Liver (tissue), 9 donors: ENCODE results near the gene RHOH. TPM values are rescaled to one million over a fixed set of nuclear protein-coding genes. Genes with fewer than 3 reads are reported as not detected.

Source experiments
- DNase-seq: peaks from one replicate; pipeline ENCODE4 v3.0.0-alpha.2; 2017; ENCODE audit warnings: low spot score
- H3K27ac ChIP-seq, 2 donors: one replicate each; pipeline ENCODE4 v1.7.0; 2013; ENCODE audit warnings: inconsistent platforms in 2 of 2, low read length in 2 of 2, control low read depth in 1 of 2, low read depth in 1 of 2, mild to moderate bottlenecking in 1 of 2
- H3K27me3 ChIP-seq, 4 donors: one replicate each; pipeline versions ENCODE4 v1.6.1 to v1.7.0; 2013; ENCODE audit warnings: low read length in 3 of 4, inconsistent platforms in 1 of 4, mild to moderate bottlenecking in 1 of 4, moderate library complexity in 1 of 4; ENCODE audit not compliant: control insufficient read depth in 4 of 4, insufficient read depth in 4 of 4
- H3K36me3 ChIP-seq, 4 donors: one replicate each; pipeline versions ENCODE4 v1.6.1 to v1.7.0; 2013; ENCODE audit warnings: low read length in 3 of 4, mild to moderate bottlenecking in 3 of 4, low read depth in 1 of 4, moderate library complexity in 1 of 4; ENCODE audit not compliant: control insufficient read depth in 4 of 4, insufficient read depth in 3 of 4
- H3K4me1 ChIP-seq, 4 donors: one replicate each; pipeline versions ENCODE4 v1.6.1 to v1.7.0; 2013; ENCODE audit warnings: low read length in 3 of 4, mild to moderate bottlenecking in 3 of 4, moderate library complexity in 1 of 4; ENCODE audit not compliant: control insufficient read depth in 4 of 4, insufficient read depth in 4 of 4
- H3K4me3 ChIP-seq, 3 donors: one replicate each; pipeline versions ENCODE4 v1.6.1 to v1.7.0; 2013; ENCODE audit warnings: low read length in 3 of 3, control low read depth in 1 of 3, low read depth in 1 of 3, mild to moderate bottlenecking in 1 of 3
- H3K9ac ChIP-seq, 2 donors: one replicate each; pipeline ENCODE4 v1.7.0; 2013; ENCODE audit warnings: low read length in 2 of 2, mild to moderate bottlenecking in 2 of 2, moderate library complexity in 2 of 2, control low read depth in 1 of 2, low read depth in 1 of 2
- H3K9me3 ChIP-seq, 4 donors: one replicate each; pipeline versions ENCODE4 v1.6.1 to v1.7.0; 2013; ENCODE audit warnings: low read length in 3 of 4; ENCODE audit not compliant: control insufficient read depth in 4 of 4
- EGR1 ChIP-seq, 2 donors: IDR thresholded peaks; 2 replicates each; pipeline ENCODE4 v1.6.1; 2016 to 2018; ENCODE audit warnings: antibody characterized with exemption in 2 of 2, low read depth in 2 of 2
- FOXA2 ChIP-seq: IDR thresholded peaks from 2 replicates; pipeline ENCODE4 v1.6.1; 2016; ENCODE audit warnings: antibody characterized with exemption
- HNF4A ChIP-seq, 2 donors: conservative IDR thresholded peaks; 2 replicates each; pipeline ENCODE4 v1.6.1; 2016; ENCODE audit warnings: antibody characterized with exemption in 2 of 2, mild to moderate bottlenecking in 2 of 2
- HNF4G ChIP-seq: IDR thresholded peaks from 2 replicates; pipeline ENCODE4 v1.6.1; 2016; ENCODE audit warnings: antibody characterized with exemption
- JUND ChIP-seq, 2 donors: IDR thresholded peaks; 2 replicates each; pipeline ENCODE4 v1.6.1; 2016; ENCODE audit warnings: antibody characterized with exemption in 2 of 2
- NR2F2 ChIP-seq: IDR thresholded peaks from 2 replicates; pipeline ENCODE4 v1.6.1; 2016; ENCODE audit warnings: antibody characterized with exemption
- RAD21 ChIP-seq, 2 donors: IDR thresholded peaks; 2 replicates each; pipeline ENCODE4 v1.6.1; 2016; ENCODE audit warnings: antibody characterized with exemption in 2 of 2, mild to moderate bottlenecking in 2 of 2
- RXRA ChIP-seq, 2 donors: IDR thresholded peaks; 2 replicates each; pipeline ENCODE4 v1.6.1; 2017 to 2018; ENCODE audit warnings: antibody characterized with exemption in 2 of 2, mild to moderate bottlenecking in 1 of 2
- TAF1 ChIP-seq: conservative IDR thresholded peaks from 2 replicates; pipeline ENCODE4 v1.6.1; 2016; ENCODE audit warnings: antibody characterized with exemption, mild to moderate bottlenecking
- YY1 ChIP-seq: IDR thresholded peaks from 2 replicates; pipeline ENCODE4 v1.6.1; 2016; ENCODE audit warnings: antibody characterized with exemption, mild to moderate bottlenecking
- WGBS: extraction: QIAGEN DNeasy Blood & Tissue Kit; methylation state at CpG from one replicate; pipeline ENCODE4 v1.1.7; 2013; 5-methylcytosine and 5-hydroxymethylcytosine counted together
- polyA plus RNA-seq, 2 donors: library from polyadenylated mRNA; stranded (reverse) in 1 of 2; unstranded in 1 of 2; fragments of 200-250 nt in 1 of 2; fragments of >200 nt in 1 of 2; fragmentation: Nextera tagmentation in 1 of 2; extraction: Ambion mirVana in 1 of 2; gene quantifications; one replicate each; pipeline versions ENCODE4 v1.2.1 to v1.2.3, GENCODE V29; 2013 to 2015
- total RNA-seq, 2 donors: library from RNA; depleted of rRNA; stranded (reverse); fragments of >200 nt; gene quantifications; one replicate each; pipeline ENCODE4 v1.2.3, GENCODE V29; 2014
- TF ChIP-seq, protein P1 (sequence below): IDR thresholded peaks from 2 replicates; pipeline ENCODE4 v1.6.1; 2016; ENCODE audit warnings: antibody characterized with exemption
- TF ChIP-seq, protein P2 (sequence below): fragments of 150-350 bp; IDR thresholded peaks from 2 replicates; pipeline ENCODE4 v1.5.1; 2017; ENCODE audit warnings: improper control_type of control experiment, low read depth, low read length; ENCODE audit not compliant: missing input control
- TF ChIP-seq, protein P3 (sequence below): IDR thresholded peaks from 2 replicates; pipeline ENCODE4 v1.6.1; 2016; ENCODE audit warnings: antibody characterized with exemption
- TF ChIP-seq, protein P4 (sequence below): IDR thresholded peaks from 2 replicates; pipeline ENCODE4 v1.6.1; 2016; ENCODE audit warnings: antibody characterized with exemption
- TF ChIP-seq, protein P5 (sequence below): IDR thresholded peaks from 2 replicates; pipeline ENCODE4 v1.6.1; 2016; ENCODE audit warnings: antibody characterized with exemption, mild to moderate bottlenecking
- donor health status: healthy.
- donor health status: healthy.
- donor health status: healthy.
- donor health status: healthy.
- donor health status: healthy.

The RHOH gene
- total and polyA plus RNA-seq, 4 donors, result 0.56 to 2.3 (median 1.3) TPM

DNA sequence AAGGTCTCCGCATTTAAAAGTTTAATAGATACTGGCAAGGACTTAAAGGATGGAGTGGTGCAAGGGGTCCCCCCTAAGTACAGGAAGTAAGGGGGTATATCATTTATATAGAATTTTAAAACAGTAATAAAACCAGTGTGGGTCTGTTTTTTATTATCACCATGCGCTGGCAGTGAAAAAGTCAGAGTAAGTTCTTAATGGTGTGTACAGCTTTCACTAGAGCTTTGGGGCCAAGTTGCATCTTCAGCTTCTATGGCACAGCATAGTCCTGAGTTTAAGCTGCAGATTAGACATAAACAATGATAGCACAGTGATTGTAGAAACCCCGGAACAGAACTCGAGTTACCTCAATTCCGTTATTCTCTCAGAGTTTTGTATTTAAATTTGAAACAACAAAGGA is 27.6 kb downstream of the RHOH start (continued):
- TF ChIP-seq, protein P1, sequence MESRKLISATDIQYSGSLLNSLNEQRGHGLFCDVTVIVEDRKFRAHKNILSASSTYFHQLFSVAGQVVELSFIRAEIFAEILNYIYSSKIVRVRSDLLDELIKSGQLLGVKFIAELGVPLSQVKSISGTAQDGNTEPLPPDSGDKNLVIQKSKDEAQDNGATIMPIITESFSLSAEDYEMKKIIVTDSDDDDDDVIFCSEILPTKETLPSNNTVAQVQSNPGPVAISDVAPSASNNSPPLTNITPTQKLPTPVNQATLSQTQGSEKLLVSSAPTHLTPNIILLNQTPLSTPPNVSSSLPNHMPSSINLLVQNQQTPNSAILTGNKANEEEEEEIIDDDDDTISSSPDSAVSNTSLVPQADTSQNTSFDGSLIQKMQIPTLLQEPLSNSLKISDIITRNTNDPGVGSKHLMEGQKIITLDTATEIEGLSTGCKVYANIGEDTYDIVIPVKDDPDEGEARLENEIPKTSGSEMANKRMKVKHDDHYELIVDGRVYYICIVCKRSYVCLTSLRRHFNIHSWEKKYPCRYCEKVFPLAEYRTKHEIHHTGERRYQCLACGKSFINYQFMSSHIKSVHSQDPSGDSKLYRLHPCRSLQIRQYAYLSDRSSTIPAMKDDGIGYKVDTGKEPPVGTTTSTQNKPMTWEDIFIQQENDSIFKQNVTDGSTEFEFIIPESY, result no peak
- no peak for TF ChIP-seq FOXA2
- no peak for TF ChIP-seq YY1
- no peak for TF ChIP-seq NR2F2
- no peak for TF ChIP-seq JUND (IDR thresholded peaks at IDR 0.05)
- TF ChIP-seq, protein P2, sequence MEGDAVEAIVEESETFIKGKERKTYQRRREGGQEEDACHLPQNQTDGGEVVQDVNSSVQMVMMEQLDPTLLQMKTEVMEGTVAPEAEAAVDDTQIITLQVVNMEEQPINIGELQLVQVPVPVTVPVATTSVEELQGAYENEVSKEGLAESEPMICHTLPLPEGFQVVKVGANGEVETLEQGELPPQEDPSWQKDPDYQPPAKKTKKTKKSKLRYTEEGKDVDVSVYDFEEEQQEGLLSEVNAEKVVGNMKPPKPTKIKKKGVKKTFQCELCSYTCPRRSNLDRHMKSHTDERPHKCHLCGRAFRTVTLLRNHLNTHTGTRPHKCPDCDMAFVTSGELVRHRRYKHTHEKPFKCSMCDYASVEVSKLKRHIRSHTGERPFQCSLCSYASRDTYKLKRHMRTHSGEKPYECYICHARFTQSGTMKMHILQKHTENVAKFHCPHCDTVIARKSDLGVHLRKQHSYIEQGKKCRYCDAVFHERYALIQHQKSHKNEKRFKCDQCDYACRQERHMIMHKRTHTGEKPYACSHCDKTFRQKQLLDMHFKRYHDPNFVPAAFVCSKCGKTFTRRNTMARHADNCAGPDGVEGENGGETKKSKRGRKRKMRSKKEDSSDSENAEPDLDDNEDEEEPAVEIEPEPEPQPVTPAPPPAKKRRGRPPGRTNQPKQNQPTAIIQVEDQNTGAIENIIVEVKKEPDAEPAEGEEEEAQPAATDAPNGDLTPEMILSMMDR, result no peak

DNA sequence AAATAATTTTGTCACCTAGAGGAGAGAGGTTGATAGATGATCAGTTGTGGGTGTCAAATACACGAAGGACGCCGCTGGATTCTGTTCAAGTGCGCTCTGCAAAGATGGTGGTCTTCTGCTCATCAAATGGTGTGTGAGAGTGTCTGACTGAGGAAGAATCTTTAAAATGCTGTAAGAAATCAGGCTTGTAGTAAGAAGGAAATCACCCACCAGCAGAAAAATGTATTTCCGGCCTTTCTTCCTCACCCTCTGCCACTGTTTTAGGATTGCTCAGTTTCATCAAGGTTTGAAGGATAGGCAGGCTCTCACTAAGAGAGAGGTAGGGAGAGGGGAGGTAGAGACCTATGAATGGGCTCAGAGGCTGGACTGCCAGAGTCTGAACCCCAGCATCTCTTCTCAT is 28.7 kb downstream of the RHOH start:
- Histone ChIP-seq H3K27ac (no peak overlapping the region), H3K4me1 (no peaks in the 10 kb centered on the region), H3K9me3 (no peaks in the 10 kb centered on the region), H3K36me3 (no peaks in the 10 kb centered on the region), H3K9ac (no peak overlapping the region), H3K27me3 (no peaks in the 10 kb centered on the region), H3K4me3 (no peak overlapping the region)
- TF ChIP-seq RAD21 (IDR thresholded peaks at IDR 0.05), result no peak
- TF ChIP-seq HNF4A (conservative IDR thresholded peaks at IDR 0.05), result no peak
- TF ChIP-seq HNF4G, result no peak
- no peak for TF ChIP-seq YY1
- no peak for TF ChIP-seq RXRA (IDR thresholded peaks at IDR 0.05)
- TF ChIP-seq, protein P2, result no peak
- TF ChIP-seq, protein P3, sequence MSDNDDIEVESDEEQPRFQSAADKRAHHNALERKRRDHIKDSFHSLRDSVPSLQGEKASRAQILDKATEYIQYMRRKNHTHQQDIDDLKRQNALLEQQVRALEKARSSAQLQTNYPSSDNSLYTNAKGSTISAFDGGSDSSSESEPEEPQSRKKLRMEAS, result no peak
- TF ChIP-seq, protein P4, sequence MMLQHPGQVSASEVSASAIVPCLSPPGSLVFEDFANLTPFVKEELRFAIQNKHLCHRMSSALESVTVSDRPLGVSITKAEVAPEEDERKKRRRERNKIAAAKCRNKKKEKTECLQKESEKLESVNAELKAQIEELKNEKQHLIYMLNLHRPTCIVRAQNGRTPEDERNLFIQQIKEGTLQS, result no peak
- DNase-seq, result no peak
- 92% methylated on average over 5 of the region's 5 CpGs for WGBS

DNA sequence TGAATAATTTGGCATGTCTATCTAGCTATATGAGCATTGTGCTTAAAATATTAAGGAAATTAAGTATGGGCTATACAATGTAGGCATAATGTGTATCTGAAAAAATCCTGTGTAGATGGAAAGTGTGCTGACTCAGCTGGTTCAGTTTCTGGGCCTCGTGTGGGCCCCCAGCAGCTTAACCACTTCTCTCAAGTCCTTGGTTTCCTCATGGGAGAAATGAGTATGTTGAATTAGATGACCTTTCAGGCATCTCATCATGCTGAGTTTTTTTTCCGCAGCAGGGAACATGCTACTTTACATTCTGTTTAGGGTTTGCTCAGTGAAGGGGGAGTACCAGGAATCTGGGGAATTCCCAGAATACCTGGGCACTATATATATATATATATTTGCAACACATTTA is 30.5 kb downstream of the RHOH start:
- Histone ChIP-seq H3K27ac (no peak overlapping the region), H3K9ac (no peak overlapping the region), H3K27me3 (no peaks in the 10 kb centered on the region), H3K9me3 (no peaks in the 10 kb centered on the region), H3K36me3 (no peaks in the 10 kb centered on the region), H3K4me3 (no peak overlapping the region), H3K4me1 (no peaks in the 10 kb centered on the region)
- WGBS, result 74% methylated on average over 2 of the region's 2 CpGs
- DNase-seq, result no peak
- TF ChIP-seq, protein P1, result no peak
- TF ChIP-seq TAF1 (no peak), JUND (IDR thresholded peaks at IDR 0.05) (no peak), NR2F2 (no peak), RXRA (IDR thresholded peaks at IDR 0.05) (no peak), EGR1 (IDR thresholded peaks at IDR 0.05; ENCODE audit: low read depth in 2 of 2) (no peak), YY1 (no peak)
- TF ChIP-seq, protein P2, result no peak
- TF ChIP-seq, protein P5, sequence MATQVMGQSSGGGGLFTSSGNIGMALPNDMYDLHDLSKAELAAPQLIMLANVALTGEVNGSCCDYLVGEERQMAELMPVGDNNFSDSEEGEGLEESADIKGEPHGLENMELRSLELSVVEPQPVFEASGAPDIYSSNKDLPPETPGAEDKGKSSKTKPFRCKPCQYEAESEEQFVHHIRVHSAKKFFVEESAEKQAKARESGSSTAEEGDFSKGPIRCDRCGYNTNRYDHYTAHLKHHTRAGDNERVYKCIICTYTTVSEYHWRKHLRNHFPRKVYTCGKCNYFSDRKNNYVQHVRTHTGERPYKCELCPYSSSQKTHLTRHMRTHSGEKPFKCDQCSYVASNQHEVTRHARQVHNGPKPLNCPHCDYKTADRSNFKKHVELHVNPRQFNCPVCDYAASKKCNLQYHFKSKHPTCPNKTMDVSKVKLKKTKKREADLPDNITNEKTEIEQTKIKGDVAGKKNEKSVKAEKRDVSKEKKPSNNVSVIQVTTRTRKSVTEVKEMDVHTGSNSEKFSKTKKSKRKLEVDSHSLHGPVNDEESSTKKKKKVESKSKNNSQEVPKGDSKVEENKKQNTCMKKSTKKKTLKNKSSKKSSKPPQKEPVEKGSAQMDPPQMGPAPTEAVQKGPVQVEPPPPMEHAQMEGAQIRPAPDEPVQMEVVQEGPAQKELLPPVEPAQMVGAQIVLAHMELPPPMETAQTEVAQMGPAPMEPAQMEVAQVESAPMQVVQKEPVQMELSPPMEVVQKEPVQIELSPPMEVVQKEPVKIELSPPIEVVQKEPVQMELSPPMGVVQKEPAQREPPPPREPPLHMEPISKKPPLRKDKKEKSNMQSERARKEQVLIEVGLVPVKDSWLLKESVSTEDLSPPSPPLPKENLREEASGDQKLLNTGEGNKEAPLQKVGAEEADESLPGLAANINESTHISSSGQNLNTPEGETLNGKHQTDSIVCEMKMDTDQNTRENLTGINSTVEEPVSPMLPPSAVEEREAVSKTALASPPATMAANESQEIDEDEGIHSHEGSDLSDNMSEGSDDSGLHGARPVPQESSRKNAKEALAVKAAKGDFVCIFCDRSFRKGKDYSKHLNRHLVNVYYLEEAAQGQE, result no peak
